Measurements from ENCODE around the gene SDK1.

SDK1 gene

DNA sequence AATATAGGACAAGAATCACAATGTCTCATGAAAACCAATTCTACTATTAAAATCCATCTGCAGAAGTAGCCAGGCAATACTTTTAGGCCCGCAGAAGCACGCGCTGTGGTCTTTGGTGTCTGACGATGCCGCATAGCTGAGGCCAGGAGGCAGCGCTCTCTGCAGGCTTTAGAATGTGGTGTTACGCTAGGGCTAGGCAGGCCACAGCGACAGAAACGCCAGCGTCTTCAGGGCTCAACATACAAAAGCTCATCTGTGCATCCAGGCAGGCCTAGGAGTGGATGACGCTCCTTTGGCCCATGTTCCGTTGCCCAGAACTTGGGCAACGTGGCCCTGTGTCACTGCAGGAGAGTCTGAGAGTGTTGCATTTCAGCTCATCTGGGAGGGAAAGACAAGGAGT lies 779.9 kb downstream of the SDK1 start:
- no peak overlapping the region for H3K4me3 ChIP-seq (ENCODE audit: control insufficient read depth, low read depth, low read length)
- TF ChIP-seq, protein P1, sequence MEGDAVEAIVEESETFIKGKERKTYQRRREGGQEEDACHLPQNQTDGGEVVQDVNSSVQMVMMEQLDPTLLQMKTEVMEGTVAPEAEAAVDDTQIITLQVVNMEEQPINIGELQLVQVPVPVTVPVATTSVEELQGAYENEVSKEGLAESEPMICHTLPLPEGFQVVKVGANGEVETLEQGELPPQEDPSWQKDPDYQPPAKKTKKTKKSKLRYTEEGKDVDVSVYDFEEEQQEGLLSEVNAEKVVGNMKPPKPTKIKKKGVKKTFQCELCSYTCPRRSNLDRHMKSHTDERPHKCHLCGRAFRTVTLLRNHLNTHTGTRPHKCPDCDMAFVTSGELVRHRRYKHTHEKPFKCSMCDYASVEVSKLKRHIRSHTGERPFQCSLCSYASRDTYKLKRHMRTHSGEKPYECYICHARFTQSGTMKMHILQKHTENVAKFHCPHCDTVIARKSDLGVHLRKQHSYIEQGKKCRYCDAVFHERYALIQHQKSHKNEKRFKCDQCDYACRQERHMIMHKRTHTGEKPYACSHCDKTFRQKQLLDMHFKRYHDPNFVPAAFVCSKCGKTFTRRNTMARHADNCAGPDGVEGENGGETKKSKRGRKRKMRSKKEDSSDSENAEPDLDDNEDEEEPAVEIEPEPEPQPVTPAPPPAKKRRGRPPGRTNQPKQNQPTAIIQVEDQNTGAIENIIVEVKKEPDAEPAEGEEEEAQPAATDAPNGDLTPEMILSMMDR (conservative IDR thresholded peaks at IDR 0.05; ENCODE audit: control insufficient read depth, insufficient read depth, low read depth, low read length): no peak
- DNase-seq (ENCODE audit: low read depth): no peak

DNA sequence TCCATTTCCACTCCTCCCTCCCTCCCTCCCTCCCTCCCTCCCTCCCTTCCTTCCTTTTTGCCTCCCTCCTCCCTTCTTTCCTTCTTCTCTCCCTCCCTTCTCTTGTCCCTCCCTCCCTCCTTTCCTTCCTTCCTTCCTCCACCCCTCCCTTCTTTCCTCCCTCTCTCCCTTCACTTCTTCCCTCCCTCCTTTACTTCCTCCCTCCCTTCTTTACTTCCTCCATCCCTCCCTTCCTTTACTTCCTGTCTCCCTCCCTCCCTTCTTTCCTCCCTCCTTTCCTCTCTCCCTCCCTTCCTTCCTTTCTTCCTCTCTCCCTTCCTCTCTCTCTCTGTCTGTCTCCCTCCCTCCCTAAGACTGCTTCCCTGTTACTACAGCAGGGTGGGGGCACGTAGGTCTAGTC lies 782.5 kb downstream of the SDK1 start:
- TF ChIP-seq, protein P1 (conservative IDR thresholded peaks at IDR 0.05; ENCODE audit: control insufficient read depth, insufficient read depth, low read depth, low read length): no peak
- DNase-seq (ENCODE audit: low read depth): no peak
- no peak overlapping the region for H3K4me3 ChIP-seq (ENCODE audit: control insufficient read depth, low read depth, low read length)

DNA sequence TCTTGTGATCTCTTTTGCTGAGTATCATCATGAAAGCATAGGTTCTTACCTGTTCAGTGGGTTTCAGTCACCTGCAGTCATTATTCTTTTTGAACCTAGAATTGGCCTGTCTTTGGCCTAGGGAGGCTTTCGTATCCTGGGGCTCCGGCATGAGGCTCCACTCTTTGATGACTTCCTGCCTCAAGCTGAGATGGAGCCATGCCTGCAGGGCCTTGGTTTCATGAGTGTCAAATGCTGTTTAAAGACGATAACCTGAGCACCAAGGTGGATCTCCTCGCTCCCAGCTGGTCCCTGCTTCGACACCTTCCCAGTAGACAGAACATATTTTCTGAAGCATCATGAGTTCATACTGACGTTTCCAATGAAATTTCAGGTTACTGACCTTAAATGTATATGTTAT lies 783.2 kb downstream of the SDK1 start:
- TF ChIP-seq, protein P1 (conservative IDR thresholded peaks at IDR 0.05; ENCODE audit: control insufficient read depth, insufficient read depth, low read depth, low read length): no peak
- H3K4me3 ChIP-seq (ENCODE audit: control insufficient read depth, low read depth, low read length): no peak overlapping the region
- no peak for DNase-seq (ENCODE audit: low read depth)

DNA sequence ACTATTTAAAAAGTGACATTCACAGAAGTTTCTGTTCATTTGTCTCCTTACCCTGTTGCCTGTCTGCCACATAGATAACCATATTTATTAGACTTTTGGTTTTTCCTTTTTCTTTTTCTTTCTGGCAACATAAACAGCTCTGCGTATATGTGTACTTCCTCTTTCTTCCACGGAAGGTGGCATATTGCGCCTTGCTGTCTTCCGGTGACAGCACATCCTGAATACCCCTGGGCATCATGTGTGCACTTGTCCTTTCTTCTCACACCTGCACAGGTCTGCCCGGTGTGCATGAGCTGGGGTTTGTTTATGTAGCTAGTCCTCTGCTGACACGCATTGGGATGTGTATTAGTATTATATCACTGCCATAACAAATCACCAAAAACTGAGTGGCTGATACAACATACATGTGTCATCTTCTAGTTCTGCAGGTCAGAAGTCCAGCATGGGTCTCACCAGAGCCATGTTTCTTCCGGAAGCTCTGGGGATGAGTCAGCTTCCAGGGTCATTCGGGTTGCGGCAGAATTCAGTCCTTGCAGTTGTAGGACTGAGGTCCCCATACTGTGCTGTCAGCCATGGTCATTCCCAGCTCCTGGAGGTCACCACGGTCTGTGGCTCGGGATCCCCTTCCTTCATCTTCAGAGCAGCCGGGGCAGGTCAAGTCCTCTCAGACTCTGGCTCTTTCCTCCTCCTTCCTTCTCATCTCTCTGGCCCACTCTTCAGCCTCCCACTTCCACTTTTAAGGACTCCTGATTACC lies 785.1 kb downstream of the SDK1 start:
- no peak for DNase-seq (ENCODE audit: low read depth)
- H3K4me3 ChIP-seq (ENCODE audit: control insufficient read depth, low read depth, low read length): no peak overlapping the region
- TF ChIP-seq, protein P1 (conservative IDR thresholded peaks at IDR 0.05; ENCODE audit: control insufficient read depth, insufficient read depth, low read depth, low read length): no peak

DNA sequence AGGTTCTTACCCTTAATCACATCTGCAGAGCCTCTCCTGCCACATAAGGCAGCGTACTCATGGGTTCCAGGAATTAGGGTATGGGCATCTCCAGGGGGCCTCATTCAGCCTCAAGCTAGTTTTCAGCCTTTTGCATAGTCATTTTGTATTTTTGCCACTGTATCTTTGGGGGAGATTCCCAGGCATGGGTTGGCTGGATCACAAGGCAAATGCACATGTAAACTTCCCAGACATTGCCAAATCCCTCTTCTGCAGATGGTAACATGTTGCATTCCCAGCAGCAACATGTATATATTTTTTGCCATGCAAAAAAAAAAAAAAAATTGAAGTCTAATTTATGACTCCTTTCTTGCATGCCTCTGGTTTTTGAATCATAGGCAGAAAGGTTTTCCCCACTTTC lies 785.7 kb downstream of the SDK1 start:
- DNase-seq (ENCODE audit: low read depth): no peak
- H3K4me3 ChIP-seq (ENCODE audit: control insufficient read depth, low read depth, low read length): no peak overlapping the region
- TF ChIP-seq, protein P1 (conservative IDR thresholded peaks at IDR 0.05; ENCODE audit: control insufficient read depth, insufficient read depth, low read depth, low read length): no peak

DNA sequence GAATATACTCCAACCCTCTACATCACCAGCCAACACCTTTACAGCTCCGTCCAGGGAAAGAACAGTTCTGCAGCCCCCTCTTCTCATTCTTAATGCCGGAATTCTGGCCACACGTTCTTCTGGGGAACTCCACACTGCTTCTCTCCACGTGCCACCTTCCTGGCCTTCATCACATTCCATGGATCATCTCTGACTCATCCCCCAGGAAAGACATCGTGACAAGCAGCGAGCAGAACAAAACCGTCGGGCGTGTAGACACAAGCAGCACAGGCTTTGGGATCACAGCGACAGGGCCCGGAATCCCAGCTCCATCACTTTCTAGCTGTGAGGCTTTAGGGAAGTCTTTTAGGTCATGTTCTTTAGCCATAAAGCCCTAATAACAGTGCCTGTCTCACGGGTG lies 790.7 kb downstream of the SDK1 start:
- no peak for DNase-seq (ENCODE audit: low read depth)
- no peak overlapping the region for H3K4me3 ChIP-seq (ENCODE audit: control insufficient read depth, low read depth, low read length)
- TF ChIP-seq, protein P1 (conservative IDR thresholded peaks at IDR 0.05; ENCODE audit: control insufficient read depth, insufficient read depth, low read depth, low read length): no peak

All from fibroblast of mammary gland (primary cell).